HL-60 (cell line): ENCODE data around the gene UBTD2.

Experiments used
- DNase-seq, 2 experiments: peaks; one replicate each; pipeline ENCODE4 v3.0.0-alpha.2; 2010 to 2020; ENCODE audit warnings: low read depth in 1 of 2, low spot score in 1 of 2
- H3K27ac ChIP-seq: fragments of 250-450 bp; sonication (Bioruptor Pico); replicated peaks from 2 replicates; pipeline ENCODE4 v1.5.1; 2020; ENCODE audit warnings: mild to moderate bottlenecking, moderate library complexity
- H3K27me3 ChIP-seq: fragments of 250-450 bp; sonication (Bioruptor Pico); 2 replicates; pipeline ENCODE4 v1.5.1; 2021; ENCODE audit warnings: mild to moderate bottlenecking, moderate library complexity; ENCODE audit not compliant: insufficient read depth, poor library complexity, severe bottlenecking
- H3K4me3 ChIP-seq: replicated peaks from 2 replicates; pipeline ENCODE4 v1.5.1; 2011; ENCODE audit warnings: mild to moderate bottlenecking, control low read depth, low read length; ENCODE audit not compliant: insufficient read depth
- GABPA ChIP-seq: IDR thresholded peaks from 2 replicates; pipeline ENCODE4 v1.6.1; 2012; ENCODE audit warnings: low read depth
- POLR2AphosphoS5 ChIP-seq: IDR thresholded peaks from 2 replicates; pipeline ENCODE4 v1.6.1; 2012; ENCODE audit warnings: low read depth
- SPI1 ChIP-seq: IDR thresholded peaks from 2 replicates; pipeline ENCODE4 v1.6.1; 2012; ENCODE audit warnings: low read depth, mild to moderate bottlenecking, borderline replicate concordance
- TF ChIP-seq, protein P1 (sequence below): IDR thresholded peaks from one replicate; pipeline ENCODE4 v1.5.1; 2011; ENCODE audit warnings: low read length, control low read depth, inconsistent platforms; ENCODE audit not compliant: insufficient read depth
- TF ChIP-seq, protein P2 (sequence below): IDR thresholded peaks from 2 replicates; pipeline ENCODE4 v1.6.1; 2012; ENCODE audit warnings: low read depth; ENCODE audit not compliant: insufficient replicate concordance

Gene UBTD2

DNA sequence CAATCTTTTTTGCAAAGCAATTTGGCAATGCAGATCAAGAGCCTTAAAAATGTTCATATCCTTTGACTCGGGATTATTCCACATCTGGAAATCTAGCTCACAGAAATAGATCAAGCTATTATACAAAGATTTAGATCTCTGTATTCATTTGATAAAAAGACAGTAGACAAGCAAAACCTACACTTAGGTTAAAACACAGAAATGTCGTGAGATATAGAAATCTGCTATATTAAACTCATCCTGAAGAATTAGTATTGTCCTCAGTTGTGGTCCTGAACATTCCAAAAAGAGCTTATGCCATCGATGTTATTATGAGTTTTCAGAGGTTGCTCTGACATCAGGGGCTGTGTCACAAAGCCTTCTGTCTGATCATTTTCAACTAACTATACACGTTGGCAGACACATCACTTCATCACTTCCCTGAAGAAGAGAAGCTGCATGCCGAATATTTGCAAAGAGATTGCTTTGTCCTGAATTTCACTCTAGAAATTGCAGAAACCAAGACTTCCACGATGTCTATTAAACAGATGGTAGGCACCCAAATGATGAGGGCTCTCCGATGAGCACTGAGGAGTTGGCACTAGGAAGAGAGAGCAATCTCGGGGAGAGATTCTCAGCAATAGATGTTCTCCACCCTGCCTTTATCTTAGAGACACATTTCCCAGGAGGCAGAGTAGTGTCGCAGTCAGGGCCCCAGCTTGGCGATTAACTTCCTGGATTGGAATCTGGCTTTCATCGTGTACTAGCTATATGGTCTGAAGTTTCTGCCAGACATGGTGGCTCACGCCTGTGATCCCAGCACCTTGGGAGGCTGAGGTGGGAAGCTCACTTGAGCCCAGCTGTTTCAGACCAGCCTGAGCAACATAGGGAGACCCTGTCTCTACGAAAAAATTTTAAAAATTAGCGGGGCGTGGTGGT lies 1.9 kb upstream of the UBTD2 start:
- Histone ChIP-seq H3K27ac (no peak overlapping the region), H3K4me3 (no peak overlapping the region), H3K27me3 (peaks cover 8% of the 10 kb centered on the region)
- TF ChIP-seq, protein P1, sequence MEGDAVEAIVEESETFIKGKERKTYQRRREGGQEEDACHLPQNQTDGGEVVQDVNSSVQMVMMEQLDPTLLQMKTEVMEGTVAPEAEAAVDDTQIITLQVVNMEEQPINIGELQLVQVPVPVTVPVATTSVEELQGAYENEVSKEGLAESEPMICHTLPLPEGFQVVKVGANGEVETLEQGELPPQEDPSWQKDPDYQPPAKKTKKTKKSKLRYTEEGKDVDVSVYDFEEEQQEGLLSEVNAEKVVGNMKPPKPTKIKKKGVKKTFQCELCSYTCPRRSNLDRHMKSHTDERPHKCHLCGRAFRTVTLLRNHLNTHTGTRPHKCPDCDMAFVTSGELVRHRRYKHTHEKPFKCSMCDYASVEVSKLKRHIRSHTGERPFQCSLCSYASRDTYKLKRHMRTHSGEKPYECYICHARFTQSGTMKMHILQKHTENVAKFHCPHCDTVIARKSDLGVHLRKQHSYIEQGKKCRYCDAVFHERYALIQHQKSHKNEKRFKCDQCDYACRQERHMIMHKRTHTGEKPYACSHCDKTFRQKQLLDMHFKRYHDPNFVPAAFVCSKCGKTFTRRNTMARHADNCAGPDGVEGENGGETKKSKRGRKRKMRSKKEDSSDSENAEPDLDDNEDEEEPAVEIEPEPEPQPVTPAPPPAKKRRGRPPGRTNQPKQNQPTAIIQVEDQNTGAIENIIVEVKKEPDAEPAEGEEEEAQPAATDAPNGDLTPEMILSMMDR, result no peak
- TF ChIP-seq, protein P2, sequence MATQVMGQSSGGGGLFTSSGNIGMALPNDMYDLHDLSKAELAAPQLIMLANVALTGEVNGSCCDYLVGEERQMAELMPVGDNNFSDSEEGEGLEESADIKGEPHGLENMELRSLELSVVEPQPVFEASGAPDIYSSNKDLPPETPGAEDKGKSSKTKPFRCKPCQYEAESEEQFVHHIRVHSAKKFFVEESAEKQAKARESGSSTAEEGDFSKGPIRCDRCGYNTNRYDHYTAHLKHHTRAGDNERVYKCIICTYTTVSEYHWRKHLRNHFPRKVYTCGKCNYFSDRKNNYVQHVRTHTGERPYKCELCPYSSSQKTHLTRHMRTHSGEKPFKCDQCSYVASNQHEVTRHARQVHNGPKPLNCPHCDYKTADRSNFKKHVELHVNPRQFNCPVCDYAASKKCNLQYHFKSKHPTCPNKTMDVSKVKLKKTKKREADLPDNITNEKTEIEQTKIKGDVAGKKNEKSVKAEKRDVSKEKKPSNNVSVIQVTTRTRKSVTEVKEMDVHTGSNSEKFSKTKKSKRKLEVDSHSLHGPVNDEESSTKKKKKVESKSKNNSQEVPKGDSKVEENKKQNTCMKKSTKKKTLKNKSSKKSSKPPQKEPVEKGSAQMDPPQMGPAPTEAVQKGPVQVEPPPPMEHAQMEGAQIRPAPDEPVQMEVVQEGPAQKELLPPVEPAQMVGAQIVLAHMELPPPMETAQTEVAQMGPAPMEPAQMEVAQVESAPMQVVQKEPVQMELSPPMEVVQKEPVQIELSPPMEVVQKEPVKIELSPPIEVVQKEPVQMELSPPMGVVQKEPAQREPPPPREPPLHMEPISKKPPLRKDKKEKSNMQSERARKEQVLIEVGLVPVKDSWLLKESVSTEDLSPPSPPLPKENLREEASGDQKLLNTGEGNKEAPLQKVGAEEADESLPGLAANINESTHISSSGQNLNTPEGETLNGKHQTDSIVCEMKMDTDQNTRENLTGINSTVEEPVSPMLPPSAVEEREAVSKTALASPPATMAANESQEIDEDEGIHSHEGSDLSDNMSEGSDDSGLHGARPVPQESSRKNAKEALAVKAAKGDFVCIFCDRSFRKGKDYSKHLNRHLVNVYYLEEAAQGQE, result no peak
- TF ChIP-seq POLR2AphosphoS5 (no peak), GABPA (no peak), SPI1 (no peak)
- DNase-seq, result no peak

DNA sequence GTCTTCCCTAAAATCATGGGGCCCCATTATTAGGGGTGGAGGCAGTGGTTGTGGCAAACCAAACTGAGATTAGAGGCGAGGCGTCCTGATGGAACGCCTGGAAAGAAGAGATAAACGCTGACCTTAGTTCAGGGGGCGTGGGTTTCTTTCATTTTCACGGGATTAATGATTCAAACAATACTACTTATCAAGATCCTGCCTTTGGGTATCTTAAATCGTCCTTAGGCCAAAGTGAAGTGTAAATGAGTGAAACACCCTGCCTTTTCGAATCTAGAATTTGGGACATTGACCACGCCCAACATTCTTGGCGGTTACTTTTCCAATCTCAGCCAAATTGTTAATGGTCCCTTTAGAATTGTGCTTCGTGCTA lies 1.0 kb upstream of the UBTD2 start:
- TF ChIP-seq GABPA (no peak), POLR2AphosphoS5 (no peak), SPI1 (no peak)
- TF ChIP-seq, protein P2, result no peak
- TF ChIP-seq, protein P1, result no peak

DNA sequence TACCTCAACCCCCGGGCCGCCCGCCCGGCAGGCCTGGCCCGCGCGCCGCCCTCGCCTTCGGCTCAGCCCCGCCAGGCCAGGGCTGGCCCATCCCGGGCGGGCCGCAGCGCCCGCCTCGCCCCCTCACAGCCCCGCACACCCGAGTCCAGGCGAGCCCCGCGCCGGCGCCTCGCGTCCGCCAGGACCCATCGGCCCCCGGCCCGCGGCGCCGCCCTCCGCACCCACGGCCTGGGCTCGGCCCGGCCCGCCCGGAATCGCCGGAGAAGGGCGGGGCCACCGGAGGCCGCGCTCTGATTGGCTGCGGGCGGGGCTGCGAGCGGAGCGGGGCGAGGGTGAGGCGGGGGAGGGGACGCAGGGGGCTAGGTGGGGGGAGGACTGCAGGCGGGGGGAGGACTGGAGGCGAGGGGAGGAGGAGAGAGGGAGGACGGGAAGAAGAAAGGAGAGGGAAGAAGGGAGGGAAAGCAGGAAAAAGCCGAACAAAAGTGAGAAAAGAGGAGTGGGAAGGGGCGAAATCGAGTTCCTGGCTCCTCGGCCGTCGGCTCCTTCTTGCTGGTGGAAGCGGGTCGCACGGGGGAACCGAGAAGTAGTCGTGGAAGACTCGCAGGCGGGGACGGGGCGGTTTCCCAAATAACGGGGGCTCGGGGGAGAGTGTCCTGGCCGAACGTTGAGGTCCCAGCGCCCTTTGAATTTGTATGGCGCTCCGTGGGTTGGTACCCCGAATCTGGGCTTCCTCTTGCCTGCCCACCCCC lies 472 bp upstream of the UBTD2 start:
- H3K27ac ChIP-seq, result no peak overlapping the region
- peaks cover 8% of the 10 kb centered on the region for H3K27me3 ChIP-seq
- peak; percentile 29 to 59 for DNase-seq
- H3K4me3 ChIP-seq, result peak overlapping the region; percentile 90
- no peak for TF ChIP-seq SPI1
- TF ChIP-seq GABPA, result no peak
- TF ChIP-seq, protein P2, result no peak
- TF ChIP-seq POLR2AphosphoS5, result no peak
- TF ChIP-seq, protein P1, result no peak

More for the DNA sequence above, 1.0 kb upstream of the UBTD2 start:
- H3K27me3 ChIP-seq, result peaks cover 8% of the 10 kb centered on the region
- peak overlapping the region; percentile 90 for H3K4me3 ChIP-seq
- DNase-seq, result no peak
- H3K27ac ChIP-seq, result no peak overlapping the region
